Endodermal cell (in vitro differentiated cells): ENCODE data around the gene PAX5. TPM values are rescaled to one million over a fixed set of nuclear protein-coding genes. Genes with fewer than 3 reads are reported as not detected.
A peak's percentile ranks its signal among the peaks of the same experiment; 100 is the strongest.

ENCODE experiments used
- DNase-seq: peaks from one replicate; pipeline ENCODE4 v3.0.0-alpha.2; 2017
- H3K27ac ChIP-seq: 2 replicates; pipeline ENCODE4 v1.5.1; 2013; ENCODE audit warnings: mild to moderate bottlenecking, low read depth, low read length, moderate library complexity
- H3K27me3 ChIP-seq: 2 replicates; pipeline ENCODE4 v1.6.1; 2013; ENCODE audit warnings: mild to moderate bottlenecking, low read length, moderate library complexity; ENCODE audit not compliant: insufficient read depth, control insufficient read depth, poor library complexity, severe bottlenecking
- H3K36me3 ChIP-seq: 2 replicates; pipeline ENCODE4 v1.7.0; 2013; ENCODE audit warnings: mild to moderate bottlenecking, low read length, moderate library complexity; ENCODE audit not compliant: control insufficient read depth, insufficient read depth
- H3K4me1 ChIP-seq: one replicate; pipeline ENCODE4 v1.7.0; 2013; ENCODE audit warnings: low read length; ENCODE audit not compliant: control insufficient read depth, insufficient read depth
- H3K4me3 ChIP-seq: 2 replicates; pipeline ENCODE4 v1.5.1; 2013; ENCODE audit warnings: mild to moderate bottlenecking, low read length, moderate library complexity
- H3K9ac ChIP-seq: 2 replicates; pipeline ENCODE4 v1.6.1; 2013; ENCODE audit warnings: mild to moderate bottlenecking, low read length, moderate library complexity; ENCODE audit not compliant: poor library complexity, severe bottlenecking; ENCODE audit errors: extremely low read depth
- H3K9me3 ChIP-seq: 2 replicates; pipeline ENCODE4 v1.6.1; 2013; ENCODE audit warnings: mild to moderate bottlenecking, low read length, moderate library complexity; ENCODE audit not compliant: control insufficient read depth
- H3K27ac Mint-ChIP-seq: 2 replicates; pipeline ENCODE4 v1.8.0; 2020; ENCODE audit warnings: mixed read lengths
- H3K27me3 Mint-ChIP-seq: 2 replicates; pipeline ENCODE4 v1.8.0; 2021; ENCODE audit warnings: mild to moderate bottlenecking, mixed read lengths; ENCODE audit not compliant: insufficient read depth
- H3K36me3 Mint-ChIP-seq: 2 replicates; pipeline ENCODE4 v1.8.0; 2020; ENCODE audit warnings: low read depth, mixed read lengths
- H3K4me1 Mint-ChIP-seq: 2 replicates; pipeline ENCODE4 v1.8.0; 2020; ENCODE audit warnings: mixed read lengths
- H3K4me3 Mint-ChIP-seq: 2 replicates; pipeline ENCODE4 v1.8.0; 2020; ENCODE audit warnings: mild to moderate bottlenecking, moderate library complexity, mixed read lengths
- H3K9me3 Mint-ChIP-seq: 2 replicates; pipeline ENCODE4 v1.8.0; 2020; ENCODE audit warnings: mild to moderate bottlenecking, mixed read lengths
- WGBS, 2 experiments: methylation state at CpG; one replicate each; pipeline versions ENCODE4 v1.1.5 to v1.1.7; 2013; ENCODE audit warnings: missing lambda C conversion rate in 2 of 2, mixed read lengths in 1 of 2; ENCODE audit not compliant: insufficient coverage in 1 of 2, insufficient read length in 1 of 2; 5-methylcytosine and 5-hydroxymethylcytosine counted together
- total RNA-seq, 2 donors: library from RNA; stranded (reverse); fragmentation: NEBNext Ultra II Directional in 1 of 2; extraction: Animal tissue kit (Norgen Biotek cat#: 25700) in 1 of 2; gene quantifications; 2 replicates in 1 of 2; 3 replicates in 1 of 2; pipeline ENCODE4 v1.2.1, GENCODE V29; 2021
- TF ChIP-seq, protein P1 (sequence below): fragments of 200-600 bp; sonication (generic); conservative IDR thresholded peaks from 2 replicates; pipeline ENCODE4 v1.5.0; 2021; ENCODE audit warnings: antibody characterized with exemption, mild to moderate bottlenecking

Gene PAX5
- total RNA-seq, 2 donors from 2014 or later: 0.15 TPM; not detected in 1

GRCh38 chr9:37001459-37001858 lies 32.6 kb downstream of the PAX5 start:
- Histone ChIP-seq H3K27ac (no peak overlapping the region), H3K9me3 (no peaks in the 10 kb centered on the region), H3K4me1 (no peaks in the 10 kb centered on the region), H3K36me3 (no peaks in the 10 kb centered on the region), H3K9ac (no peak overlapping the region), H3K27me3 (peaks cover 83% of the 10 kb centered on the region), H3K4me3 (no peak overlapping the region)
- DNase-seq: peak; percentile 48
- 84 to 100% methylated on average over 2 to 9 of the region's 9 CpGs for WGBS, 2 experiments
- Mint-ChIP-seq H3K4me3 (no peak overlapping the region), H3K4me1 (no peaks in the 10 kb centered on the region), H3K27me3 (peaks cover 88% of the 10 kb centered on the region), H3K9me3 (no peaks in the 10 kb centered on the region), H3K36me3 (no peaks in the 10 kb centered on the region), H3K27ac (no peak overlapping the region)
- TF ChIP-seq, protein P1, sequence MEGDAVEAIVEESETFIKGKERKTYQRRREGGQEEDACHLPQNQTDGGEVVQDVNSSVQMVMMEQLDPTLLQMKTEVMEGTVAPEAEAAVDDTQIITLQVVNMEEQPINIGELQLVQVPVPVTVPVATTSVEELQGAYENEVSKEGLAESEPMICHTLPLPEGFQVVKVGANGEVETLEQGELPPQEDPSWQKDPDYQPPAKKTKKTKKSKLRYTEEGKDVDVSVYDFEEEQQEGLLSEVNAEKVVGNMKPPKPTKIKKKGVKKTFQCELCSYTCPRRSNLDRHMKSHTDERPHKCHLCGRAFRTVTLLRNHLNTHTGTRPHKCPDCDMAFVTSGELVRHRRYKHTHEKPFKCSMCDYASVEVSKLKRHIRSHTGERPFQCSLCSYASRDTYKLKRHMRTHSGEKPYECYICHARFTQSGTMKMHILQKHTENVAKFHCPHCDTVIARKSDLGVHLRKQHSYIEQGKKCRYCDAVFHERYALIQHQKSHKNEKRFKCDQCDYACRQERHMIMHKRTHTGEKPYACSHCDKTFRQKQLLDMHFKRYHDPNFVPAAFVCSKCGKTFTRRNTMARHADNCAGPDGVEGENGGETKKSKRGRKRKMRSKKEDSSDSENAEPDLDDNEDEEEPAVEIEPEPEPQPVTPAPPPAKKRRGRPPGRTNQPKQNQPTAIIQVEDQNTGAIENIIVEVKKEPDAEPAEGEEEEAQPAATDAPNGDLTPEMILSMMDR: no peak

GRCh38 chr9:36999728-37000333 lies 34.2 kb downstream of the PAX5 start:
- Mint-ChIP-seq H3K27me3 (peaks cover 87% of the 10 kb centered on the region), H3K9me3 (no peaks in the 10 kb centered on the region), H3K36me3 (no peaks in the 10 kb centered on the region), H3K4me3 (no peak overlapping the region), H3K4me1 (peaks cover 3% of the 10 kb centered on the region), H3K27ac (no peak overlapping the region)
- no peak overlapping the region for H3K9ac ChIP-seq
- no peak overlapping the region for H3K27ac ChIP-seq
- no peak overlapping the region for H3K4me3 ChIP-seq
- WGBS, 2 experiments: 85 to 100% methylated on average over 2 to 8 of the region's 8 CpGs
- TF ChIP-seq, protein P1: peak; percentile 57
- H3K4me1 ChIP-seq: no peaks in the 10 kb centered on the region
- H3K36me3 ChIP-seq: no peaks in the 10 kb centered on the region
- DNase-seq: no peak
- peaks cover 71% of the 10 kb centered on the region for H3K27me3 ChIP-seq
- H3K9me3 ChIP-seq: no peaks in the 10 kb centered on the region

GRCh38 chr9:36997414-36997813 lies 36.7 kb downstream of the PAX5 start:
- Mint-ChIP-seq H3K27me3 (peaks cover 79% of the 10 kb centered on the region), H3K4me3 (no peak overlapping the region), H3K36me3 (no peaks in the 10 kb centered on the region), H3K9me3 (no peaks in the 10 kb centered on the region), H3K4me1 (peaks cover 3% of the 10 kb centered on the region), H3K27ac (no peak overlapping the region)
- TF ChIP-seq, protein P1: no peak
- H3K4me3 ChIP-seq: no peak overlapping the region
- H3K27me3 ChIP-seq: peaks cover 59% of the 10 kb centered on the region
- H3K36me3 ChIP-seq: no peaks in the 10 kb centered on the region
- peak; percentile 65 for DNase-seq
- no peak overlapping the region for H3K27ac ChIP-seq
- 77 to 78% methylated on average over 9 to 12 of the region's 12 CpGs for WGBS, 2 experiments
- H3K4me1 ChIP-seq: no peaks in the 10 kb centered on the region
- H3K9me3 ChIP-seq: no peaks in the 10 kb centered on the region
- no peak overlapping the region for H3K9ac ChIP-seq
